K562 (cell line): ENCODE measurements around the gene TGM1. TPM values are rescaled to one million over a fixed set of nuclear protein-coding genes. Genes with fewer than 3 reads are reported as not detected.
A peak's percentile ranks its signal among the peaks of the same experiment; 100 is the strongest.

ENCODE experiments used
- CCAR2 ChIP-seq: fragments of 200-400 bp; formaldehyde crosslinking; IDR thresholded peaks from 2 replicates; pipeline ENCODE4 v1.6.1; 2017; ENCODE audit warnings: mild to moderate bottlenecking, low read depth, low read length
- CHD1 ChIP-seq: fragments of 200-600 bp; sonication (generic); IDR thresholded peaks from one replicate; pipeline ENCODE4 v1.6.1; 2012; ENCODE audit warnings: mild to moderate bottlenecking, moderate library complexity, low read length, inconsistent platforms
- DACH1 ChIP-seq: fragments of 450-650 bp; IDR thresholded peaks from 2 replicates; pipeline ENCODE4 v1.6.1; 2018; ENCODE audit not compliant: partially characterized antibody
- HDAC6 ChIP-seq: IDR thresholded peaks from 2 replicates; pipeline ENCODE4 v1.6.1; 2012; ENCODE audit warnings: low read depth, mild to moderate bottlenecking, control low read depth, inconsistent platforms, low read length, moderate library complexity
- HDGF ChIP-seq: fragments of 450-650 bp; IDR thresholded peaks from 2 replicates; pipeline ENCODE4 v1.6.1; 2016
- JUN ChIP-seq, 2 experiments: sonication (generic) in 1 of 2; formaldehyde crosslinking in 1 of 2; IDR thresholded peaks; 2 replicates each; pipeline versions ENCODE4 v1.6.1 to v1.8.0; 2012 to 2022; ENCODE audit warnings: borderline replicate concordance in 2 of 2, mild to moderate bottlenecking in 2 of 2, improper control_type of control experiment in 1 of 2, low read depth in 1 of 2, low read length in 1 of 2, missing genetic modification reagents in 1 of 2
- JUND ChIP-seq, 2 experiments: IDR thresholded peaks; 2 replicates in 1 of 2; 3 replicates in 1 of 2; pipeline ENCODE4 v1.6.1; 2011; ENCODE audit warnings: borderline replicate concordance in 2 of 2, low read depth in 2 of 2, low read length in 2 of 2, improper control_type of control experiment in 1 of 2, missing biosample characterization in 1 of 2, missing genetic modification characterization in 1 of 2, missing genetic modification reagents in 1 of 2
- KLF16 ChIP-seq: IDR thresholded peaks from 2 replicates; pipeline ENCODE4 v1.6.1; 2016; ENCODE audit warnings: antibody characterized with exemption
- POLR3G ChIP-seq: IDR thresholded peaks from 2 replicates; pipeline ENCODE4 v1.6.1; 2011; ENCODE audit not compliant: insufficient read length, insufficient replicate concordance; ENCODE audit errors: extremely low read depth
- SNIP1 ChIP-seq: fragments of 450-650 bp; IDR thresholded peaks from 2 replicates; pipeline ENCODE4 v1.7.1; 2017; ENCODE audit warnings: low read depth, mild to moderate bottlenecking
- XRCC3 ChIP-seq: fragments of 450-650 bp; IDR thresholded peaks from 2 replicates; pipeline ENCODE4 v1.6.1; 2017; ENCODE audit warnings: mild to moderate bottlenecking, moderate library complexity
- ZC3H4 ChIP-seq: sonication (generic); formaldehyde crosslinking; IDR thresholded peaks from 2 replicates; pipeline ENCODE4 v1.9.0; 2021; ENCODE audit warnings: missing genetic modification reagents, borderline replicate concordance
- polyA plus RNA-seq, 8 experiments: library from polyadenylated mRNA; depleted of rRNA in 4 of 8; stranded (reverse) in 5 of 8; unstranded in 3 of 8; fragments of >200 nt; fragmentation: Nextera tagmentation in 2 of 8; fragmentation: Illumina TruSeq in 1 of 8; extraction: Ambion mirVana in 2 of 8; extraction: Trizol in 1 of 8; gene quantifications; 2 replicates each; pipeline versions ENCODE4 v1.2.1 to v1.2.3, GENCODE V29; 2011 to 2014; ENCODE audit warnings: inconsistent platforms in 1 of 8, missing spikeins in 1 of 8
- total RNA-seq, 7 experiments: library from RNA; depleted of rRNA in 6 of 7; stranded (reverse); fragments of >200 nt in 6 of 7; fragmentation: Illumina TruSeq in 2 of 7; extraction: Trizol in 2 of 7; gene quantifications; 2 replicates each; pipeline versions ENCODE4 v1.2.1 to v1.2.3, GENCODE V29; 2011 to 2021; ENCODE audit warnings: low replicate concordance in 1 of 7
- TF ChIP-seq, protein P1 (sequence below): fragments of 450-650 bp; formaldehyde crosslinking; conservative IDR thresholded peaks from 2 replicates; pipeline ENCODE4 v1.4.0; 2022; ENCODE audit warnings: mild to moderate bottlenecking, missing genetic modification characterization
- TF ChIP-seq, protein P2 (sequence below): fragments of 450-650 bp; IDR thresholded peaks from 2 replicates; pipeline ENCODE4 v1.6.1; 2016; ENCODE audit warnings: mild to moderate bottlenecking, moderate library complexity

Gene TGM1
- total and polyA plus RNA-seq, 9 of the 15 experiments (the other 6 are each of a cell fraction or from before 2014, with no cell fraction given): 0.13 to 4.4 (median 0.88) TPM

- TF ChIP-seq CCAR2 (no peak), DACH1 (no peak), HDGF (no peak), JUND (IDR thresholded peaks at IDR 0.05; ENCODE audit: borderline replicate concordance, low read depth, low read length) (peak; percentile 73), JUND (tag; IDR thresholded peaks at IDR 0.05; ENCODE audit: borderline replicate concordance, low read depth, low read length) (no peak; the same call in 2 of the 3 replicates), JUN (IDR thresholded peaks at IDR 0.05; ENCODE audit: borderline replicate concordance, low read depth, low read length) (0 out of 2 replicates have a peak, but pooled peaks have one; percentile 30), JUN (CRISPR knock-in tag; IDR thresholded peaks at IDR 0.05; ENCODE audit: borderline replicate concordance) (no peak), HDAC6 (no peak), ZC3H4 (CRISPR knock-in tag) (no peak), SNIP1 (no peak), XRCC3 (no peak), KLF16 (no peak), CHD1 (no peak), POLR3G (no peak)
- TF ChIP-seq, protein P1, sequence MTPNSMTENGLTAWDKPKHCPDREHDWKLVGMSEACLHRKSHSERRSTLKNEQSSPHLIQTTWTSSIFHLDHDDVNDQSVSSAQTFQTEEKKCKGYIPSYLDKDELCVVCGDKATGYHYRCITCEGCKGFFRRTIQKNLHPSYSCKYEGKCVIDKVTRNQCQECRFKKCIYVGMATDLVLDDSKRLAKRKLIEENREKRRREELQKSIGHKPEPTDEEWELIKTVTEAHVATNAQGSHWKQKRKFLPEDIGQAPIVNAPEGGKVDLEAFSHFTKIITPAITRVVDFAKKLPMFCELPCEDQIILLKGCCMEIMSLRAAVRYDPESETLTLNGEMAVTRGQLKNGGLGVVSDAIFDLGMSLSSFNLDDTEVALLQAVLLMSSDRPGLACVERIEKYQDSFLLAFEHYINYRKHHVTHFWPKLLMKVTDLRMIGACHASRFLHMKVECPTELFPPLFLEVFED (CRISPR knock-in tag): no peak
- TF ChIP-seq, protein P2, sequence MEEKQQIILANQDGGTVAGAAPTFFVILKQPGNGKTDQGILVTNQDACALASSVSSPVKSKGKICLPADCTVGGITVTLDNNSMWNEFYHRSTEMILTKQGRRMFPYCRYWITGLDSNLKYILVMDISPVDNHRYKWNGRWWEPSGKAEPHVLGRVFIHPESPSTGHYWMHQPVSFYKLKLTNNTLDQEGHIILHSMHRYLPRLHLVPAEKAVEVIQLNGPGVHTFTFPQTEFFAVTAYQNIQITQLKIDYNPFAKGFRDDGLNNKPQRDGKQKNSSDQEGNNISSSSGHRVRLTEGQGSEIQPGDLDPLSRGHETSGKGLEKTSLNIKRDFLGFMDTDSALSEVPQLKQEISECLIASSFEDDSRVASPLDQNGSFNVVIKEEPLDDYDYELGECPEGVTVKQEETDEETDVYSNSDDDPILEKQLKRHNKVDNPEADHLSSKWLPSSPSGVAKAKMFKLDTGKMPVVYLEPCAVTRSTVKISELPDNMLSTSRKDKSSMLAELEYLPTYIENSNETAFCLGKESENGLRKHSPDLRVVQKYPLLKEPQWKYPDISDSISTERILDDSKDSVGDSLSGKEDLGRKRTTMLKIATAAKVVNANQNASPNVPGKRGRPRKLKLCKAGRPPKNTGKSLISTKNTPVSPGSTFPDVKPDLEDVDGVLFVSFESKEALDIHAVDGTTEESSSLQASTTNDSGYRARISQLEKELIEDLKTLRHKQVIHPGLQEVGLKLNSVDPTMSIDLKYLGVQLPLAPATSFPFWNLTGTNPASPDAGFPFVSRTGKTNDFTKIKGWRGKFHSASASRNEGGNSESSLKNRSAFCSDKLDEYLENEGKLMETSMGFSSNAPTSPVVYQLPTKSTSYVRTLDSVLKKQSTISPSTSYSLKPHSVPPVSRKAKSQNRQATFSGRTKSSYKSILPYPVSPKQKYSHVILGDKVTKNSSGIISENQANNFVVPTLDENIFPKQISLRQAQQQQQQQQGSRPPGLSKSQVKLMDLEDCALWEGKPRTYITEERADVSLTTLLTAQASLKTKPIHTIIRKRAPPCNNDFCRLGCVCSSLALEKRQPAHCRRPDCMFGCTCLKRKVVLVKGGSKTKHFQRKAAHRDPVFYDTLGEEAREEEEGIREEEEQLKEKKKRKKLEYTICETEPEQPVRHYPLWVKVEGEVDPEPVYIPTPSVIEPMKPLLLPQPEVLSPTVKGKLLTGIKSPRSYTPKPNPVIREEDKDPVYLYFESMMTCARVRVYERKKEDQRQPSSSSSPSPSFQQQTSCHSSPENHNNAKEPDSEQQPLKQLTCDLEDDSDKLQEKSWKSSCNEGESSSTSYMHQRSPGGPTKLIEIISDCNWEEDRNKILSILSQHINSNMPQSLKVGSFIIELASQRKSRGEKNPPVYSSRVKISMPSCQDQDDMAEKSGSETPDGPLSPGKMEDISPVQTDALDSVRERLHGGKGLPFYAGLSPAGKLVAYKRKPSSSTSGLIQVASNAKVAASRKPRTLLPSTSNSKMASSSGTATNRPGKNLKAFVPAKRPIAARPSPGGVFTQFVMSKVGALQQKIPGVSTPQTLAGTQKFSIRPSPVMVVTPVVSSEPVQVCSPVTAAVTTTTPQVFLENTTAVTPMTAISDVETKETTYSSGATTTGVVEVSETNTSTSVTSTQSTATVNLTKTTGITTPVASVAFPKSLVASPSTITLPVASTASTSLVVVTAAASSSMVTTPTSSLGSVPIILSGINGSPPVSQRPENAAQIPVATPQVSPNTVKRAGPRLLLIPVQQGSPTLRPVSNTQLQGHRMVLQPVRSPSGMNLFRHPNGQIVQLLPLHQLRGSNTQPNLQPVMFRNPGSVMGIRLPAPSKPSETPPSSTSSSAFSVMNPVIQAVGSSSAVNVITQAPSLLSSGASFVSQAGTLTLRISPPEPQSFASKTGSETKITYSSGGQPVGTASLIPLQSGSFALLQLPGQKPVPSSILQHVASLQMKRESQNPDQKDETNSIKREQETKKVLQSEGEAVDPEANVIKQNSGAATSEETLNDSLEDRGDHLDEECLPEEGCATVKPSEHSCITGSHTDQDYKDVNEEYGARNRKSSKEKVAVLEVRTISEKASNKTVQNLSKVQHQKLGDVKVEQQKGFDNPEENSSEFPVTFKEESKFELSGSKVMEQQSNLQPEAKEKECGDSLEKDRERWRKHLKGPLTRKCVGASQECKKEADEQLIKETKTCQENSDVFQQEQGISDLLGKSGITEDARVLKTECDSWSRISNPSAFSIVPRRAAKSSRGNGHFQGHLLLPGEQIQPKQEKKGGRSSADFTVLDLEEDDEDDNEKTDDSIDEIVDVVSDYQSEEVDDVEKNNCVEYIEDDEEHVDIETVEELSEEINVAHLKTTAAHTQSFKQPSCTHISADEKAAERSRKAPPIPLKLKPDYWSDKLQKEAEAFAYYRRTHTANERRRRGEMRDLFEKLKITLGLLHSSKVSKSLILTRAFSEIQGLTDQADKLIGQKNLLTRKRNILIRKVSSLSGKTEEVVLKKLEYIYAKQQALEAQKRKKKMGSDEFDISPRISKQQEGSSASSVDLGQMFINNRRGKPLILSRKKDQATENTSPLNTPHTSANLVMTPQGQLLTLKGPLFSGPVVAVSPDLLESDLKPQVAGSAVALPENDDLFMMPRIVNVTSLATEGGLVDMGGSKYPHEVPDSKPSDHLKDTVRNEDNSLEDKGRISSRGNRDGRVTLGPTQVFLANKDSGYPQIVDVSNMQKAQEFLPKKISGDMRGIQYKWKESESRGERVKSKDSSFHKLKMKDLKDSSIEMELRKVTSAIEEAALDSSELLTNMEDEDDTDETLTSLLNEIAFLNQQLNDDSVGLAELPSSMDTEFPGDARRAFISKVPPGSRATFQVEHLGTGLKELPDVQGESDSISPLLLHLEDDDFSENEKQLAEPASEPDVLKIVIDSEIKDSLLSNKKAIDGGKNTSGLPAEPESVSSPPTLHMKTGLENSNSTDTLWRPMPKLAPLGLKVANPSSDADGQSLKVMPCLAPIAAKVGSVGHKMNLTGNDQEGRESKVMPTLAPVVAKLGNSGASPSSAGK: peak; percentile 49; the same call in 1 of the 2 replicates
Observed at GRCh38 chr14:24299255-24300191, 36.5 kb upstream of the TGM1 start, which contains the start of the genes DHRS1 and NOP9 (continued).
